GM12892 (cell line): ENCODE measurements around the gene KDM3B.
A peak's percentile ranks its signal among the peaks of the same experiment; 100 is the strongest.

Source experiments
- DNase-seq: peaks from one replicate; pipeline ENCODE4 v3.0.0; 2011; ENCODE audit not compliant: insufficient read length
- FAIRE-seq: peaks from 2 replicates; lab custom pipeline; 2011; peaks lifted over from hg19 to GRCh38; lab: Jason Lieb, UNC
- POLR2A ChIP-seq: IDR thresholded peaks from 2 replicates; pipeline ENCODE4 v1.6.1; 2011; ENCODE audit warnings: low read depth, low read length, control low read depth
- POLR2AphosphoS5 ChIP-seq: IDR thresholded peaks from 2 replicates; pipeline ENCODE4 v1.6.1; 2011; ENCODE audit warnings: low read depth, low read length, control low read depth
- TAF1 ChIP-seq: IDR thresholded peaks from 2 replicates; pipeline ENCODE4 v1.6.1; 2011; ENCODE audit warnings: low read depth, mild to moderate bottlenecking, control low read depth, low read length, borderline replicate concordance

Gene KDM3B

GRCh38 chr5:138418444-138418843 lies 66.0 kb downstream of the KDM3B start:
- FAIRE-seq: no peak
- DNase-seq: no peak

GRCh38 chr5:138425079-138425478 lies 72.6 kb downstream of the KDM3B start:
- FAIRE-seq (no peak), DNase-seq (no peak)
- TF ChIP-seq TAF1 (no peak), POLR2AphosphoS5 (no peak), POLR2A (no peak)

More at GRCh38 chr5:138418444-138418843, 66.0 kb downstream of the KDM3B start:
- TF ChIP-seq POLR2A (no peak), TAF1 (no peak), POLR2AphosphoS5 (no peak)

GRCh38 chr5:138435943-138436342 lies 83.5 kb downstream of the KDM3B start:
- no peak for FAIRE-seq
- no peak for TF ChIP-seq POLR2A

GRCh38 chr5:138438003-138438723 lies 85.7 kb downstream of the KDM3B start:
- no peak for FAIRE-seq
- no peak for DNase-seq
- no peak for TF ChIP-seq POLR2A
- 0 out of 2 replicates have a peak, but pooled peaks have one; percentile 29 for TF ChIP-seq POLR2AphosphoS5
- no peak for TF ChIP-seq TAF1

More at GRCh38 chr5:138435943-138436342, 83.5 kb downstream of the KDM3B start:
- DNase-seq: no peak

DNA sequence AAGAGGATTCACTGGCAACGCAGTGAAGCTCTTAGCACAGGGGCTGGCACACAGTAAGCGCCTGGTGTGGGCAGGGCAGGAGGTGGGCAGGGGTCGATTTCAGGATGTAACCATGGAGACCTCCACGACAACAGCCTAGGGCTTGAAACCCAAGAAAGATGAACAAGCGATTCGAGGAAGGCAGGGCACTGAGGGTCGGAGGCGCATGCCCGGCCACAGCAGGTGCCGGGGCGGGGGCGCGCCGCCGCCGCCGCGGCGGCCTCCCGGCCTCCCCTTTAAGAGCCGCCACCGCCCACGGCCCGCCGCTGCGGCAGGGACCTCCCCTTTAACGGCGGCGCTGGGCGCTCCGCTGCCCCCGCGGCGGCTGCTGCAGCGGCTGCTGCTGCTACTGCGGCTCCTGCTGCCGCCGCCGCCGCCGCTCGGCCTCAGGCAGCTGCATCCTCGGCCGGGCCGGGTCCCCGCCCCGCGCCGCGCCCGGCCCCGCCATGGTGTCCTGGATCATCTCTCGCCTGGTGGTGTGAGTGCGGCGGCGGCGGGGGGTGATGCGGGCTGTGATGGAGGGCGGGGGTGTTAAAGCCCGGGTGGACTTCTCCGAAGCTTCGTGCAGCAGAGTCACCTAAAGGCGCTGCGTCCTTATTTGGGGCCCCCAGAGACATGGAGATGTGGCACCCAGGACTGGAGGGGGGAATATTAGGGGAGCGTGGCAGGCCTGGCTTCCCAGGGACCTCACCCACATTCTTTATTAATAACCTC lies 86.4 kb downstream of the KDM3B start, which contains the start of gene REEP2:
REEP2 (plus strand) TSS at position 334 of the 753 bp plus-strand sequence; CDS start at position 486, 152 bp downstream.
- FAIRE-seq (peak; percentile 74), DNase-seq (peak; percentile 78)

GRCh38 chr5:138439477-138440158 lies 87.1 kb downstream of the KDM3B start:
- FAIRE-seq (no peak), DNase-seq (peak; percentile 40)
- no peak for TF ChIP-seq POLR2AphosphoS5
- TF ChIP-seq POLR2A: no peak
- TF ChIP-seq TAF1: no peak

More for the DNA sequence above, 86.4 kb downstream of the KDM3B start, which contains the start of gene REEP2:
- TF ChIP-seq TAF1 (no peak), POLR2A (no peak), POLR2AphosphoS5 (no peak)

DNA sequence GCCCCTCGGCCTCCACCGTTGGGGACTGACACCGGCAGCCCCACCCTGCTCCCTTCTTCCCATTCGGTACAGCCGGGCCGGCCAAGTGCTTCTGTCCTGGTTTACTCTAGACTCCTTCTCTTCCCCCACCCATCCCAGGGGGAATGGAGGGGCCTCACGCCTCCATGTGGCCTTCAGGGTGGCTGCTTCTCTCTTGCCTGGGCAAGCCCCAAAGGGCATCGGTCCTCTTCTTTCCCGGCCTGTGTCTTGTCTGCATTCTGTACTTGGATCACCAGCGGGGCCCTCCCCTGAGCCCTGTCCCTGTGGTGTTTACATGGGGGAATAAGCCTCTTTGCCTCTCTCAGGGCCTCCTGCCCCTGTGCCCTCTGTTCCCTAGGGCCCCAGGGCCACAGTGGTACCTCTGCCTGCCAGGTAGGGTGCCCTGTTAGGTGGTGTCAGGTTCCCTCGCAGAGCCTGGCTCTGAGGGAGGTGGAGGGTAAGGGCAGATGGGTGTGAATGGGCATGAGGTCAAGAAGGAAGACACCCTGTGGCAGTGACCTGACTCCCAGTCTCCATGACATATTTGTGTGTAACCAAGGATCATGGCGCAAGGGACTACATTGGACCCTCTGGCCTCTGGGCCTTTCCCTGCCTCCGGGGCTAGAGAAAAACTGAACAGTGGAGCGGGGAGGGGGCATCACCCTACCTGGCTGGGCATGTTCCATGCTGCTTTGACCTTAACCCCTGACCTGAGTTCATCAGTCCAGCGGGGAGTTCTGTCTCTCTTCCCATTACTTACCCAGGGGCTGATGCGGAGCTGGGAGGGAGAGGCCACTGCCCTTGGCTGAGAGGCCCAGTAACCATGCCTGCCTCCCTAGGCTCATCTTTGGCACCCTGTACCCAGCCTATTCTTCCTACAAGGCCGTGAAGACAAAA lies 87.9 kb downstream of the KDM3B start:
- TF ChIP-seq TAF1: no peak
- no peak for TF ChIP-seq POLR2A
- no peak for TF ChIP-seq POLR2AphosphoS5
- no peak for FAIRE-seq
- DNase-seq: no peak

GRCh38 chr5:138441221-138441620 lies 88.7 kb downstream of the KDM3B start:
- DNase-seq: no peak
- TF ChIP-seq POLR2A: no peak
- TF ChIP-seq POLR2AphosphoS5: no peak
- no peak for TF ChIP-seq TAF1
- FAIRE-seq: no peak

- TF ChIP-seq POLR2A (no peak), TAF1 (no peak), POLR2AphosphoS5 (no peak)
- FAIRE-seq (no peak), DNase-seq (no peak)
Measured at GRCh38 chr5:138444078-138444773, 91.7 kb downstream of the KDM3B start.

GRCh38 chr5:138444774-138445546 lies 92.5 kb downstream of the KDM3B start:
- FAIRE-seq: no peak
- TF ChIP-seq POLR2A (no peak), POLR2AphosphoS5 (no peak), TAF1 (no peak)

More at GRCh38 chr5:138444774-138445546, 92.5 kb downstream of the KDM3B start:
- no peak for DNase-seq
